K562 (cell line): ENCODE data around the gene CD84. TPM values are rescaled to one million over a fixed set of nuclear protein-coding genes. Genes with fewer than 3 reads are reported as not detected.
A peak's percentile ranks its signal among the peaks of the same experiment; 100 is the strongest.
"Not testable (repeated sequence)": the region's sequence is repeated elsewhere in the genome, so short reads cannot be mapped to it uniquely, and the experiment has no call there.

Experiments used
- ATAC-seq: fragments of 200-7000 bp; cut with Tn5 transposase; 3 replicates; pipeline ENCODE4 v1.9.1; 2020; ENCODE audit warnings: moderate library complexity
- BruUV-seq: library from RNA; stranded (reverse); fragments of 400-500 nt; replicated peaks from 2 replicates; lab custom pipeline; 2021; lab: Mats Ljungman, UMichigan
- CTCF ChIA-PET: fragments of 300-600 bp; formaldehyde crosslinking; extraction: SDS; loops from one replicate; lab custom pipeline; 2021; ENCODE audit warnings: low intra/inter-chr PET ratio; lab: Yijun Ruan, JAX
- POLR2A ChIA-PET: fragments of 300-600, 350-650 bp; sonication (Branson Sonifier 250); formaldehyde crosslinking; extraction: SDS; loops from one replicate; lab custom pipeline; 2021; ENCODE audit warnings: antibody characterized with exemption, inconsistent platforms; lab: Yijun Ruan, JAX
- DNase-seq, 4 experiments: peaks; one replicate each; pipeline versions ENCODE4 v3.0.0 to v3.0.0-alpha.2; 2011 to 2018; ENCODE audit warnings: low spot score in 3 of 4, mixed read lengths in 3 of 4; ENCODE audit errors: extremely low read depth in 1 of 4
- FAIRE-seq: peaks from 2 replicates; lab custom pipeline; 2011; peaks lifted over from hg19 to GRCh38; lab: Jason Lieb, UNC
- H2AFZ ChIP-seq: 2 replicates; pipeline ENCODE4 v1.6.0; 2011; ENCODE audit warnings: low read depth, low read length, control low read depth, inconsistent platforms
- H3K27ac ChIP-seq: fragments of 200-600 bp; 3 replicates; pipeline ENCODE4 v1.8.0; 2011; ENCODE audit warnings: low read depth, mild to moderate bottlenecking, control low read depth, inconsistent platforms, low read length, moderate library complexity, mixed read lengths; ENCODE audit errors: extremely low read depth
- H3K27me3 ChIP-seq, 2 experiments: fragments of 300-600 bp in 1 of 2; 2 replicates in 1 of 2; 3 replicates in 1 of 2; pipeline versions ENCODE4 v1.6.0 to v1.8.0; 2011; ENCODE audit warnings: inconsistent platforms in 2 of 2, low read length in 2 of 2, mild to moderate bottlenecking in 1 of 2, mixed read lengths in 1 of 2, moderate library complexity in 1 of 2; ENCODE audit not compliant: control insufficient read depth in 2 of 2, insufficient read depth in 2 of 2
- H3K36me3 ChIP-seq: fragments of 300-600 bp; 3 replicates; pipeline ENCODE4 v1.8.0; 2011; ENCODE audit warnings: mild to moderate bottlenecking, low read length, inconsistent platforms; ENCODE audit not compliant: control insufficient read depth, insufficient read depth
- H3K4me1 ChIP-seq, 2 experiments: fragments of 200-600 bp in 1 of 2; replicated peaks in 1 of 2; 2 replicates in 1 of 2; 3 replicates in 1 of 2; pipeline versions ENCODE4 v1.5.1 to v1.8.0; 2011; ENCODE audit warnings: inconsistent platforms in 2 of 2, low read length in 2 of 2, mild to moderate bottlenecking in 1 of 2, mixed read lengths in 1 of 2, moderate library complexity in 1 of 2; ENCODE audit not compliant: control insufficient read depth in 2 of 2, insufficient read depth in 2 of 2
- H3K4me2 ChIP-seq: 2 replicates; pipeline ENCODE4 v1.6.1; 2011; ENCODE audit warnings: low read length, control low read depth, inconsistent platforms, mixed read lengths; ENCODE audit not compliant: insufficient read depth
- H3K4me3 ChIP-seq: fragments of 200-600 bp; sonication (generic), shearing (Covaris generic); 2 replicates; pipeline ENCODE4 v1.5.1; 2016; ENCODE audit warnings: control low read depth, inconsistent platforms
- H3K79me2 ChIP-seq: fragments of 200-600 bp; 3 replicates; pipeline ENCODE4 v1.8.0; 2011; ENCODE audit warnings: low read length, inconsistent platforms; ENCODE audit not compliant: control insufficient read depth, insufficient read depth
- H3K9ac ChIP-seq, 2 experiments: 2 replicates each; pipeline versions ENCODE4 v1.6.0 to v1.6.1; 2011; ENCODE audit warnings: low read depth in 2 of 2, low read length in 2 of 2, control low read depth in 1 of 2, inconsistent platforms in 1 of 2, mild to moderate bottlenecking in 1 of 2, mixed read lengths in 1 of 2; ENCODE audit not compliant: insufficient read depth in 1 of 2
- H3K9me1 ChIP-seq: one replicate; pipeline ENCODE4 v1.6.0; 2011; ENCODE audit warnings: inconsistent platforms, mild to moderate bottlenecking, low read length, moderate library complexity; ENCODE audit not compliant: control insufficient read depth, insufficient read depth
- H3K9me3 ChIP-seq: replicated peaks from 2 replicates; pipeline ENCODE4 v1.5.1; 2011; ENCODE audit warnings: low read depth, low read length, inconsistent platforms; ENCODE audit not compliant: control insufficient read depth, insufficient read depth
- H4K20me1 ChIP-seq: replicated peaks from 2 replicates; pipeline ENCODE4 v1.6.1; 2011; ENCODE audit warnings: low read length, inconsistent platforms, mixed read lengths; ENCODE audit not compliant: control insufficient read depth, insufficient read depth
- BCOR ChIP-seq: fragments of 450-650 bp; IDR thresholded peaks from 2 replicates; pipeline ENCODE4 v1.6.1; 2016
- C11orf30 ChIP-seq: fragments of 450-650 bp; IDR thresholded peaks from 2 replicates; pipeline ENCODE4 v1.6.1; 2016; ENCODE audit warnings: low read depth, mild to moderate bottlenecking
- CBFA2T2 ChIP-seq: fragments of 450-650 bp; conservative IDR thresholded peaks from 2 replicates; pipeline ENCODE4 v1.6.1; 2017; ENCODE audit warnings: mild to moderate bottlenecking
- CBFA2T3 ChIP-seq: fragments of 450-650 bp; IDR thresholded peaks from 2 replicates; pipeline ENCODE4 v1.6.1; 2017
- CTBP1 ChIP-seq: fragments of 450-650 bp; IDR thresholded peaks from 2 replicates; pipeline ENCODE4 v1.6.1; 2016; ENCODE audit warnings: borderline replicate concordance
- DPF2 ChIP-seq: fragments of 450-650 bp; IDR thresholded peaks from 2 replicates; pipeline ENCODE4 v1.6.1; 2016
- ELF4 ChIP-seq: fragments of 450-650 bp; formaldehyde crosslinking; IDR thresholded peaks from 2 replicates; pipeline ENCODE4 v1.4.0; 2022; ENCODE audit warnings: missing genetic modification characterization
- HDAC2 ChIP-seq: fragments of 450-650 bp; IDR thresholded peaks from 2 replicates; pipeline ENCODE4 v1.6.1; 2016; ENCODE audit warnings: mild to moderate bottlenecking
- KDM1A ChIP-seq, 2 experiments: fragments of 450-650 bp; IDR thresholded peaks; 2 replicates each; pipeline ENCODE4 v1.6.1; 2016; ENCODE audit warnings: mild to moderate bottlenecking in 2 of 2
- LEF1 ChIP-seq: fragments of 450-650 bp; IDR thresholded peaks from 2 replicates; pipeline ENCODE4 v1.6.1; 2016; ENCODE audit warnings: mild to moderate bottlenecking
- NCOR1 ChIP-seq: fragments of 450-650 bp; IDR thresholded peaks from 2 replicates; pipeline ENCODE4 v1.6.1; 2016; ENCODE audit warnings: mild to moderate bottlenecking, moderate library complexity
- RCOR1 ChIP-seq, 2 experiments: IDR thresholded peaks; 2 replicates each; pipeline ENCODE4 v1.6.1; 2012; ENCODE audit warnings: low read depth in 2 of 2, low read length in 2 of 2, borderline replicate concordance in 1 of 2, improper control_type of control experiment in 1 of 2
- SMARCA4 ChIP-seq: fragments of 450-650 bp; IDR thresholded peaks from 2 replicates; pipeline ENCODE4 v1.6.1; 2016
- SMARCE1 ChIP-seq: fragments of 450-650 bp; IDR thresholded peaks from 2 replicates; pipeline ENCODE4 v1.7.1; 2016; ENCODE audit warnings: mild to moderate bottlenecking
- SOX6 ChIP-seq: fragments of 450-650 bp; IDR thresholded peaks from 2 replicates; pipeline ENCODE4 v1.6.1; 2014; ENCODE audit warnings: mild to moderate bottlenecking
- SPI1 ChIP-seq: IDR thresholded peaks from 2 replicates; pipeline ENCODE4 v1.6.1; 2011; ENCODE audit warnings: low read depth, low read length, control low read depth, borderline replicate concordance
- TAL1 ChIP-seq: fragments of 450-650 bp; IDR thresholded peaks from 2 replicates; pipeline ENCODE4 v1.6.1; 2016; ENCODE audit warnings: mild to moderate bottlenecking
- TCF3 ChIP-seq: sonication (generic); formaldehyde crosslinking; IDR thresholded peaks from 2 replicates; pipeline ENCODE4 v1.4.0; 2020; ENCODE audit warnings: mild to moderate bottlenecking, missing genetic modification reagents
- TEAD4 ChIP-seq, 2 experiments: sonication (generic) in 1 of 2; formaldehyde crosslinking in 1 of 2; IDR thresholded peaks; 2 replicates each; pipeline versions ENCODE4 v1.6.1 to v1.8.0; 2012 to 2022; ENCODE audit warnings: borderline replicate concordance in 1 of 2, inconsistent platforms in 1 of 2, low read length in 1 of 2, mild to moderate bottlenecking in 1 of 2, missing genetic modification reagents in 1 of 2
- TRIM24 ChIP-seq, 2 experiments: fragments of 450-650 bp; IDR thresholded peaks; 2 replicates each; pipeline ENCODE4 v1.6.1; 2016
- ZNF146 ChIP-seq: IDR thresholded peaks from one replicate; pipeline ENCODE4 v1.6.1; 2018; ENCODE audit warnings: missing compliant biosample characterization; ENCODE audit not compliant: unreplicated experiment
- WGBS: fragments of 100-300 bp; shearing (Covaris generic); methylation state at CpG from one replicate; pipeline ENCODE4 v1.1.6; 2016; ENCODE audit warnings: low coverage, mixed read lengths; ENCODE audit not compliant: insufficient coverage; ENCODE audit errors: missing lambda C conversion rate; 5-methylcytosine and 5-hydroxymethylcytosine counted together
- in situ Hi-C: fragments of 300-500 bp; cut with MboI; formaldehyde crosslinking; loops from 4 replicates; pipeline ENCODE4 v1.15.0; 2018; ENCODE audit warnings: inconsistent platforms, mixed read lengths
- intact Hi-C: fragments of 100-400 bp; cut with micrococcal nuclease; formaldehyde crosslinking; loops from 2 replicates; pipeline ENCODE4 v1.14.2; 2022
- polyA plus RNA-seq, 8 experiments: library from polyadenylated mRNA; depleted of rRNA in 4 of 8; stranded (reverse) in 5 of 8; unstranded in 3 of 8; fragments of >200 nt; fragmentation: Nextera tagmentation in 2 of 8; fragmentation: Illumina TruSeq in 1 of 8; extraction: Ambion mirVana in 2 of 8; extraction: Trizol in 1 of 8; gene quantifications; 2 replicates each; pipeline versions ENCODE4 v1.2.1 to v1.2.3, GENCODE V29; 2011 to 2014; ENCODE audit warnings: inconsistent platforms in 1 of 8, missing spikeins in 1 of 8
- total RNA-seq, 7 experiments: library from RNA; depleted of rRNA in 6 of 7; stranded (reverse); fragments of >200 nt in 6 of 7; fragmentation: Illumina TruSeq in 2 of 7; extraction: Trizol in 2 of 7; gene quantifications; 2 replicates each; pipeline versions ENCODE4 v1.2.1 to v1.2.3, GENCODE V29; 2011 to 2021; ENCODE audit warnings: low replicate concordance in 1 of 7

CD84 gene
- total and polyA plus RNA-seq, 9 of the 15 experiments (the other 6 are each of a cell fraction or from before 2014, with no cell fraction given) = 0.82 to 6.8 (median 2.0) TPM

DNA sequence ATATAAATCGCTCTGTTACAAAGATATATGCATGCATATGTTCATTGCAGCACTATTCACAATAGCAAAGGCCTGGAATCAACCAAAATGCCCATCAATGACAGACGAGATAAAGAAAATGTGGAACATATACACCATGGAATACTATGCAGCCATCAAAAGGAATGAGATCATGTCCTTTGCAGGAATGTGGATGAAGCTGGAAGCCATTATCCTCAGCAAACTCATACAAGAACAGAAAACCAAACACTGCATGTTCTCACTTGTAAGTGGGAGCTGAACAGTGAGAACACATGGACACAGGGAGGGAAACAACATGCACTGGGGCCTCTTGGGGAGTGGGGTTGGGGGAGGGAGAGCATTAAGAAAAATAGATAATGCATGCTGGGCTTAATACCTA, 61.8 kb downstream of the CD84 start:
- POLR2A ChIA-PET = not testable (repeated sequence)

GRCh38 chr1:160515908-160516307, 63.4 kb downstream of the CD84 start:
- BruUV-seq; H3K4me2 ChIP-seq; intact Hi-C loops; H2AFZ ChIP-seq; H3K27ac ChIP-seq; H3K9ac ChIP-seq; H3K9me1 ChIP-seq; POLR2A ChIA-PET; H3K4me3 ChIP-seq; DNase-seq; H3K36me3 ChIP-seq; in situ Hi-C loops; ATAC-seq; H4K20me1 ChIP-seq; CTCF ChIA-PET; H3K9me3 ChIP-seq; FAIRE-seq; H3K79me2 ChIP-seq; H3K27me3 ChIP-seq; TF ChIP-seq TEAD4 (CRISPR knock-in tag; IDR thresholded peaks at IDR 0.05; ENCODE audit: borderline replicate concordance): not testable (repeated sequence)
- H3K4me1 ChIP-seq = peaks cover 2 to 11% of the 10 kb centered on the region in 2 experiments; a peak in 4 of 5 replicates
- 0% methylated on average over 1 of the region's 1 CpG for WGBS
- TF ChIP-seq CTBP1 (peak; percentile 35; the same call in 1 of the 2 replicates), KDM1A (IDR thresholded peaks at IDR 0.05) (0 out of 4 replicates have a peak, but pooled peaks of 1 of the 2 experiments have one; percentile 36), SMARCA4 (0 out of 2 replicates have a peak, but pooled peaks have one; percentile 66), SPI1 (peak; percentile 55; the same call in 1 of the 2 replicates), TCF3 (CRISPR knock-in tag) (peak; percentile 75), DPF2 (peak; percentile 59; the same call in 1 of the 2 replicates), CBFA2T3 (peak; percentile 69), NCOR1 (peak; percentile 34; the same call in 1 of the 2 replicates), HDAC2 (0 out of 2 replicates have a peak, but pooled peaks have one; percentile 34), ELF4 (0 out of 2 replicates have a peak, but pooled peaks have one; percentile 38), TEAD4 (IDR thresholded peaks at IDR 0.05; ENCODE audit: low read length) (peak; percentile 51; the same call in 1 of the 2 replicates), SMARCE1 (peak; percentile 49; the same call in 1 of the 2 replicates), CBFA2T2 (peak; percentile 27), LEF1 (peak; percentile 18; the same call in 1 of the 2 replicates), TRIM24 (IDR thresholded peaks at IDR 0.05) (peak; percentile 35 to 74; a peak in 3 of 4 replicates), RCOR1 (IDR thresholded peaks at IDR 0.05; ENCODE audit: borderline replicate concordance in 1 of 2, low read depth in 2 of 2, low read length in 2 of 2) (0 out of 4 replicates have a peak, but pooled peaks of 1 of the 2 experiments have one; percentile 33), SOX6 (peak; percentile 62; the same call in 1 of the 2 replicates), C11orf30 (0 out of 2 replicates have a peak, but pooled peaks have one; percentile 20), TAL1 (peak; percentile 75)

More for the DNA sequence above, 61.8 kb downstream of the CD84 start:
- peaks cover 4 to 19% of the 10 kb centered on the region in 2 experiments; a peak in 3 of 5 replicates for H3K4me1 ChIP-seq
- H3K9me3 ChIP-seq, BruUV-seq, H3K9ac ChIP-seq, ATAC-seq, intact Hi-C loops, H3K36me3 ChIP-seq, H2AFZ ChIP-seq, H3K27ac ChIP-seq, FAIRE-seq, H3K79me2 ChIP-seq, H4K20me1 ChIP-seq, H3K4me3 ChIP-seq, in situ Hi-C loops, CTCF ChIA-PET, H3K27me3 ChIP-seq, DNase-seq, H3K9me1 ChIP-seq, H3K4me2 ChIP-seq: not testable (repeated sequence)
- 0 out of 4 replicates have a peak, but pooled peaks of 1 of the 2 experiments have one; percentile 23 for TF ChIP-seq KDM1A (IDR thresholded peaks at IDR 0.05)
- TF ChIP-seq BCOR = peak; percentile 53; the same call in 1 of the 2 replicates
- TF ChIP-seq ZNF146 = peak; percentile 91
- WGBS = 41% methylated on average over 2 of the region's 2 CpGs
